ENCODE measurements around the gene PRSS56. TPM values are rescaled to one million over a fixed set of nuclear protein-coding genes. Genes with fewer than 3 reads are reported as not detected.

The PRSS56 gene
- total RNA-seq, 4 donors from 2014 or later, result not detected

DNA sequence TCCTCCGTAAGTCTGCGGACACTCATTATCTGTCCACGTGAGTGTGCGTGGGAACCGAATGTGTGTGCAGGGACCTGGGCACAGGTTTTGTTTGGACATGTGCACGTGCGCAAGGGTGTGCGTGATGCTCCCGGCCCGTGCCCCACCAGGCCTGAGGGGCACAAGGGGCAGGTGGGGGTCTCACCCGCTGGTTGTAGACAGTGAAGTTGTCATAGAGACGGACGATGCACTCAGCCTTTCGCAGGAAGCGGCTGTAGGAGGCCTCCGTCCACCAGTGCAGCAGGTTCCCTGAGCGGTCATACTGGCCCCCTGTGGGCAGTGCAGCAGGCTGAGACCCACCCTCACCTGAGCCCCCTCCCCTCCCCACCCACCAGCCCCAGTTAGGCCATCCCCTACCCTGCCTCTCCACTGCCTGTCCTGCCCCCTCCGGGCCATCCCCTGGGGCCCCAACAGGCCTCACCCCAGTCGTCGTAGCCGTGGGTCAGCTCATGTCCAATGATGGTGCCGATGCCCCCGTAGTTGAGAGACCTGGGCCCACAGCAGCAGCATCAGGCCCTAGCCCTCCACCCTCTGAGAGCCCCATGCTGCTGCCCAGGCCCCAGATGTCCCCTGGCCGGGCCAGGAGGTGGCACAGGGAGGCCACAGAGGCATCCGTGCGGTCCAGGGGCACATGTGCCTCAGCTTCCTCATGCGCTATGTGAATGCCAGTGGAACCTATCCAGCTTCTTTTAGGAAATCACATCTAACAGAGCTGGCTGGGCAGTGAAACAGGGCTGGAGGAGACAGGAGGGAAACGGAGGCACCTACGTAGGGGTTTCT is 38.7 kb upstream of the PRSS56 start:
- peaks cover 0 to 13% of the 10 kb centered on the region in 2 donors for H3K4me1 ChIP-seq
- intact Hi-C loops (cut with DNase I), result no loop called here
- H3K4me3 ChIP-seq (replicated peaks in 1 of 3), result no peak overlapping the region
- DNase-seq, result no peak
- TF ChIP-seq, protein P1, sequence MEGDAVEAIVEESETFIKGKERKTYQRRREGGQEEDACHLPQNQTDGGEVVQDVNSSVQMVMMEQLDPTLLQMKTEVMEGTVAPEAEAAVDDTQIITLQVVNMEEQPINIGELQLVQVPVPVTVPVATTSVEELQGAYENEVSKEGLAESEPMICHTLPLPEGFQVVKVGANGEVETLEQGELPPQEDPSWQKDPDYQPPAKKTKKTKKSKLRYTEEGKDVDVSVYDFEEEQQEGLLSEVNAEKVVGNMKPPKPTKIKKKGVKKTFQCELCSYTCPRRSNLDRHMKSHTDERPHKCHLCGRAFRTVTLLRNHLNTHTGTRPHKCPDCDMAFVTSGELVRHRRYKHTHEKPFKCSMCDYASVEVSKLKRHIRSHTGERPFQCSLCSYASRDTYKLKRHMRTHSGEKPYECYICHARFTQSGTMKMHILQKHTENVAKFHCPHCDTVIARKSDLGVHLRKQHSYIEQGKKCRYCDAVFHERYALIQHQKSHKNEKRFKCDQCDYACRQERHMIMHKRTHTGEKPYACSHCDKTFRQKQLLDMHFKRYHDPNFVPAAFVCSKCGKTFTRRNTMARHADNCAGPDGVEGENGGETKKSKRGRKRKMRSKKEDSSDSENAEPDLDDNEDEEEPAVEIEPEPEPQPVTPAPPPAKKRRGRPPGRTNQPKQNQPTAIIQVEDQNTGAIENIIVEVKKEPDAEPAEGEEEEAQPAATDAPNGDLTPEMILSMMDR (IDR thresholded peaks at IDR 0.05), result no peak
- TF ChIP-seq POLR2A (IDR thresholded peaks at IDR 0.05), result no peak
- no peak overlapping the region for H3K27ac ChIP-seq
- WGBS, 2 donors, result 89% methylated on average over 18 to 25 of the region's 29 CpGs
- H3K9me3 ChIP-seq, result no peaks in the 10 kb centered on the region
- H3K36me3 ChIP-seq, result no peaks in the 10 kb centered on the region
- H3K27me3 ChIP-seq, result peaks cover 12% of the 10 kb centered on the region

- Histone ChIP-seq H3K36me3 (no peaks in the 10 kb centered on the region), H3K4me1 (peaks cover 0 to 23% of the 10 kb centered on the region in 2 donors), H3K4me3 (replicated peaks in 1 of 3) (no peak overlapping the region), H3K9me3 (no peaks in the 10 kb centered on the region), H3K27me3 (peaks cover 18% of the 10 kb centered on the region), H3K27ac (no peak overlapping the region)
- 88 to 89% methylated on average over 18 to 29 of the region's 31 CpGs for WGBS, 2 donors
- no peak for DNase-seq
- intact Hi-C loops (cut with DNase I), result no loop called here
- TF ChIP-seq POLR2A (IDR thresholded peaks at IDR 0.05), result no peak
- TF ChIP-seq, protein P1 (IDR thresholded peaks at IDR 0.05), result no peak
These were observed 37.6 kb upstream of the PRSS56 start for GRCh38 chr2:232482301-232483238.

GRCh38 chr2:232483311-232483922 is 36.8 kb upstream of the PRSS56 start:
- H3K36me3 ChIP-seq, result no peaks in the 10 kb centered on the region
- H3K27ac ChIP-seq, result no peak overlapping the region
- H3K4me3 ChIP-seq (replicated peaks in 1 of 3), result no peak overlapping the region
- no peak for DNase-seq
- TF ChIP-seq, protein P1 (IDR thresholded peaks at IDR 0.05), result no peak
- TF ChIP-seq POLR2A (IDR thresholded peaks at IDR 0.05), result no peak
- H3K4me1 ChIP-seq, result peaks cover 0 to 23% of the 10 kb centered on the region in 2 donors
- no peaks in the 10 kb centered on the region for H3K9me3 ChIP-seq
- intact Hi-C loops (cut with DNase I), result no loop called here
- peaks cover 18% of the 10 kb centered on the region for H3K27me3 ChIP-seq
- 89 to 96% methylated on average over 6 to 7 of the region's 10 CpGs for WGBS, 2 donors

DNA sequence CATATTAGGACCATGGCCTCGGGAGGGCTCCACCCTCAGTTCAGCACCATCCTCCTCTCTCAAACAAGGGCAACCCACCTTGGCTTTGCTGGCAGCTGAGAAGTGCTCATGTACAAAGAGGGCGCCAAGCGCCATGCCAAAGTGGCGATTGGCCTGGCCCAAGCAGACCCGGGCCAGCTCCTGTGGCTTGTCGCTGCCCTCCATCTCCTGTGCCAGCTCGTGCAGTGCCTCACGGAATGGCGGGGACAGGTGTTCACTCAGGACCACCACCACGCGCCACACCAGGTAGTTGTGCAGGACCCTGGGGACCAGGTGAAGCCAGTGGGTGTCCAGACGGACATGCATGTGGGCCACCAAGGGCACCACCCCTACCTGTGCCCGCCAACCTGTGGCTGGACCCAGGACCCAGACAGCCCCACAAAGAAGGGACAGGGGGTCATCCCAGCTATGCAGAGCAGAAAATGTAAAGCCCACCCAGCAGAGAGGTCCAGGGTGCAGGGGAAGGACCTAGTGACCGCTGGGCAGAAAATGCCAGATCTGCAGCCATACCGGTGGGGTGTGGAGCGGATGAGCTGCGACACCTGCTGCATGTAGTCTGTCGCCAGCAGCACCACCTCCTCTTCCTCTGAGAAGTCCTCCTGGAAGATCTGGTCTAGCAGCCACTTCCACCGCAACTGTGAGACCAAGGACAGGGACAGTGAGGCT is 36.1 kb upstream of the PRSS56 start:
- no peak overlapping the region for H3K27ac ChIP-seq
- intact Hi-C loops (cut with DNase I), result no loop called here
- 94 to 100% methylated on average over 7 to 15 of the region's 19 CpGs for WGBS, 2 donors
- H3K36me3 ChIP-seq, result no peaks in the 10 kb centered on the region
- no peak for TF ChIP-seq POLR2A (IDR thresholded peaks at IDR 0.05)
- TF ChIP-seq, protein P1 (IDR thresholded peaks at IDR 0.05), result no peak
- peaks cover 18% of the 10 kb centered on the region for H3K27me3 ChIP-seq
- peaks cover 0 to 23% of the 10 kb centered on the region in 2 donors for H3K4me1 ChIP-seq
- no peak overlapping the region for H3K4me3 ChIP-seq (replicated peaks in 1 of 3)
- H3K9me3 ChIP-seq, result no peaks in the 10 kb centered on the region
- DNase-seq, result no peak

All from thyroid gland (tissue), 4 donors.